CD4-positive, alpha-beta T cell treated with Interleukin-1 beta for 1 hour (primary cell): ENCODE measurements around the gene FAM185A.
"Not testable (repeated sequence)": the region's sequence is repeated elsewhere in the genome, so short reads cannot be mapped to it uniquely, and the experiment has no call there.

Experiments used
- DNase-seq, 2 donors: peaks; one replicate each; pipeline ENCODE4 v3.0.0-alpha.2; 2020 to 2022

FAM185A gene

GRCh38 chr7:102833343-102833742 is 84.5 kb downstream of the FAM185A start:
- DNase-seq: no peak

GRCh38 chr7:102834466-102834865 is 85.7 kb downstream of the FAM185A start:
- no peak for DNase-seq

GRCh38 chr7:102834999-102835398 is 86.2 kb downstream of the FAM185A start:
- no peak for DNase-seq

GRCh38 chr7:102836191-102836919 is 87.6 kb downstream of the FAM185A start:
- DNase-seq: no peak

- DNase-seq: no peak
Observed at GRCh38 chr7:102836977-102837376, 88.2 kb downstream of the FAM185A start.

GRCh38 chr7:102837802-102838201 is 89.0 kb downstream of the FAM185A start:
- DNase-seq: no peak

- DNase-seq: not testable (repeated sequence)
Observed at GRCh38 chr7:102838572-102839101, 89.8 kb downstream of the FAM185A start.

GRCh38 chr7:102840404-102840803 is 91.6 kb downstream of the FAM185A start:
- DNase-seq: no peak

- no peak for DNase-seq
Observed at GRCh38 chr7:102841290-102841689, 92.5 kb downstream of the FAM185A start.

GRCh38 chr7:102842284-102842683 is 93.5 kb downstream of the FAM185A start:
- no peak for DNase-seq

GRCh38 chr7:102843850-102844249 is 95.1 kb downstream of the FAM185A start:
- DNase-seq: no peak

- no peak for DNase-seq
Observed at GRCh38 chr7:102845346-102845745, 96.5 kb downstream of the FAM185A start.

GRCh38 chr7:102849079-102849478 is 100.3 kb downstream of the FAM185A start:
- no peak for DNase-seq

- DNase-seq: no peak
Observed at GRCh38 chr7:102849538-102849937, 100.7 kb downstream of the FAM185A start.

- DNase-seq: no peak
Observed at GRCh38 chr7:102856036-102856435, 107.2 kb downstream of the FAM185A start.
